ENCODE results near the gene PDK2. TPM values are rescaled to one million over a fixed set of nuclear protein-coding genes. Genes with fewer than 3 reads are reported as not detected.

Gene PDK2
- total and polyA plus RNA-seq, 10 of the 15 experiments (the other 5 are each of a cell fraction or from before 2014, with no cell fraction given) = 0.98 to 22.6 (median 12.3) TPM

DNA sequence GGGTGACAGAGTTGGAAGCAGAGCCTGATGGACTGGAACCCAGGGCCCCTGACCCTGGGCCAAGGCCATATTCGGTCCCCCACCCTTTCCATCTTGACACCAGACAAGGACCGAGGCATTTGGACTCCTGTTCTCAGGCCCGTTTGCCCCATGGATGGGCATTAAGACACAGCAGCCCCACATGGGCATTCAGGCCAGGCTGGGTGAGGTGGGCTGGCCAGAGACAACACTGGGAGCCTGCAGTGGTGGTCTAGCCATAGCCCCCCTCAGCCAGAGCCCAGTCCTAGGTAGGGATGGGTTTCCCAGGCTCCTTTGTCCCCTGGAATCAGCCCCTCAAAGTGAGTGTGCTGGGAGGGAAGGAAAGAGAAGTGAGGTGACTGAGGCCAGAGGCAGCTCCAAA is 1.6 kb downstream of the PDK2 start:
- no peak for ATAC-seq
- intact Hi-C loops (cut with micrococcal nuclease; ENCODE audit: unreplicated experiment) (loop anchor here (5.0 kb wide), 1 partner anchor 51 kb away; no protein-coding TSS in a partner anchor), in situ Hi-C loops (cut with MboI) (no loop called here)
- no peak for DNase-seq (ENCODE audit: low read depth, low spot score)
- Histone ChIP-seq H3K79me2 (ENCODE audit: control insufficient read depth, insufficient read depth, low read length) (no peaks in the 10 kb centered on the region), H3K27me3 (replicated peaks in 1 of 2; ENCODE audit: control insufficient read depth in 2 of 2, insufficient read depth in 2 of 2, low read length in 1 of 2) (no peaks in the 10 kb centered on the region), H3K4me3 (no peak overlapping the region), H3K9ac (ENCODE audit: control insufficient read depth, insufficient read depth, low read length) (no peak overlapping the region), H3K4me2 (ENCODE audit: control insufficient read depth, insufficient read depth) (no peak overlapping the region), H3K9me3 (replicated peaks; ENCODE audit: control insufficient read depth, insufficient read depth, low read length) (no peaks in the 10 kb centered on the region), H4K20me1 (ENCODE audit: control insufficient read depth, insufficient read depth) (no peaks in the 10 kb centered on the region), H3K36me3 (ENCODE audit: control insufficient read depth in 2 of 2, insufficient read depth in 2 of 2, low read length in 1 of 2) (no peaks in the 10 kb centered on the region), H2AFZ (ENCODE audit: control insufficient read depth, low read depth, low read length) (no peak overlapping the region), H3K27ac (ENCODE audit: control insufficient read depth, insufficient read depth) (no peak overlapping the region), H3K4me1 (ENCODE audit: control insufficient read depth, insufficient read depth, low read length) (peaks cover 17% of the 10 kb centered on the region)
- TF ChIP-seq SUZ12 (IDR thresholded peaks at IDR 0.05; ENCODE audit: unreplicated experiment) = no peak
- no peak for TF ChIP-seq HDAC2 (IDR thresholded peaks at IDR 0.05)
- TF ChIP-seq IKZF2 (IDR thresholded peaks at IDR 0.05) = no peak
- no peak for TF ChIP-seq PAX8 (IDR thresholded peaks at IDR 0.05)
- TF ChIP-seq, protein P1, sequence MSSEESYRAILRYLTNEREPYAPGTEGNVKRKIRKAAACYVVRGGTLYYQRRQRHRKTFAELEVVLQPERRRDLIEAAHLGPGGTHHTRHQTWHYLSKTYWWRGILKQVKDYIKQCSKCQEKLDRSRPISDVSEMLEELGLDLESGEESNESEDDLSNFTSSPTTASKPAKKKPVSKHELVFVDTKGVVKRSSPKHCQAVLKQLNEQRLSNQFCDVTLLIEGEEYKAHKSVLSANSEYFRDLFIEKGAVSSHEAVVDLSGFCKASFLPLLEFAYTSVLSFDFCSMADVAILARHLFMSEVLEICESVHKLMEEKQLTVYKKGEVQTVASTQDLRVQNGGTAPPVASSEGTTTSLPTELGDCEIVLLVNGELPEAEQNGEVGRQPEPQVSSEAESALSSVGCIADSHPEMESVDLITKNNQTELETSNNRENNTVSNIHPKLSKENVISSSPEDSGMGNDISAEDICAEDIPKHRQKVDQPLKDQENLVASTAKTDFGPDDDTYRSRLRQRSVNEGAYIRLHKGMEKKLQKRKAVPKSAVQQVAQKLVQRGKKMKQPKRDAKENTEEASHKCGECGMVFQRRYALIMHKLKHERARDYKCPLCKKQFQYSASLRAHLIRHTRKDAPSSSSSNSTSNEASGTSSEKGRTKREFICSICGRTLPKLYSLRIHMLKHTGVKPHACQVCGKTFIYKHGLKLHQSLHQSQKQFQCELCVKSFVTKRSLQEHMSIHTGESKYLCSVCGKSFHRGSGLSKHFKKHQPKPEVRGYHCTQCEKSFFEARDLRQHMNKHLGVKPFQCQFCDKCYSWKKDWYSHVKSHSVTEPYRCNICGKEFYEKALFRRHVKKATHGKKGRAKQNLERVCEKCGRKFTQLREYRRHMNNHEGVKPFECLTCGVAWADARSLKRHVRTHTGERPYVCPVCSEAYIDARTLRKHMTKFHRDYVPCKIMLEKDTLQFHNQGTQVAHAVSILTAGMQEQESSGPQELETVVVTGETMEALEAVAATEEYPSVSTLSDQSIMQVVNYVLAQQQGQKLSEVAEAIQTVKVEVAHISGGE (CRISPR knock-in tag; IDR thresholded peaks at IDR 0.05) = no peak
- no peak for TF ChIP-seq TAF1 (IDR thresholded peaks at IDR 0.05; ENCODE audit: borderline replicate concordance, low read depth, low read length)
- TF ChIP-seq, protein P2, sequence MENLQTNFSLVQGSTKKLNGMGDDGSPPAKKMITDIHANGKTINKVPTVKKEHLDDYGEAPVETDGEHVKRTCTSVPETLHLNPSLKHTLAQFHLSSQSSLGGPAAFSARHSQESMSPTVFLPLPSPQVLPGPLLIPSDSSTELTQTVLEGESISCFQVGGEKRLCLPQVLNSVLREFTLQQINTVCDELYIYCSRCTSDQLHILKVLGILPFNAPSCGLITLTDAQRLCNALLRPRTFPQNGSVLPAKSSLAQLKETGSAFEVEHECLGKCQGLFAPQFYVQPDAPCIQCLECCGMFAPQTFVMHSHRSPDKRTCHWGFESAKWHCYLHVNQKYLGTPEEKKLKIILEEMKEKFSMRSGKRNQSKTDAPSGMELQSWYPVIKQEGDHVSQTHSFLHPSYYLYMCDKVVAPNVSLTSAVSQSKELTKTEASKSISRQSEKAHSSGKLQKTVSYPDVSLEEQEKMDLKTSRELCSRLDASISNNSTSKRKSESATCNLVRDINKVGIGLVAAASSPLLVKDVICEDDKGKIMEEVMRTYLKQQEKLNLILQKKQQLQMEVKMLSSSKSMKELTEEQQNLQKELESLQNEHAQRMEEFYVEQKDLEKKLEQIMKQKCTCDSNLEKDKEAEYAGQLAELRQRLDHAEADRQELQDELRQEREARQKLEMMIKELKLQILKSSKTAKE (IDR thresholded peaks at IDR 0.05; ENCODE audit: low read depth, poor library complexity, severe bottlenecking) = no peak
- TF ChIP-seq ZNF384 (IDR thresholded peaks at IDR 0.05; ENCODE audit: borderline replicate concordance, low read depth, low read length) = no peak
- TF ChIP-seq BCL11A (IDR thresholded peaks at IDR 0.05; ENCODE audit: low read depth, low read length) = no peak
- TF ChIP-seq SPI1 (IDR thresholded peaks at IDR 0.05; ENCODE audit: borderline replicate concordance, insufficient read depth, low read depth, low read length) = no peak
- TF ChIP-seq RB1 (IDR thresholded peaks at IDR 0.05; ENCODE audit: borderline replicate concordance) = no peak
- no peak for TF ChIP-seq SP1 (IDR thresholded peaks at IDR 0.05; ENCODE audit: low read depth, low read length)
- ChIA-PET CTCF (interaction anchor here (1.0 to 3.4 kb wide), 5 partner anchors 9 to 99 kb away, joined by 3 to 13 read pairs (median 4); no protein-coding TSS in a partner anchor), POLR2A (interaction anchor here (1.0 kb wide), 1 partner anchor 96 kb away, joined by 3 read pairs; no protein-coding TSS in a partner anchor), SMC1A (ENCODE audit: uncharacterized antibody, unreplicated experiment) (interaction anchor here (1.4 kb wide), 1 partner anchor 9 kb away, joined by 3 read pairs; no protein-coding TSS in a partner anchor), RAD21 (ENCODE audit: unreplicated experiment) (interaction anchor here (1.4 kb wide), 1 partner anchor 9 kb away, joined by 3 read pairs; no protein-coding TSS in a partner anchor)
- no TSS peak for BruUV-seq (replicated peaks)
- 52% methylated on average over 3 of the region's 3 CpGs for WGBS (ENCODE audit: insufficient coverage, insufficient replicate concordance, low lambda C conversion rate, missing lambda C conversion rate)
- no peak for FAIRE-seq
